HG03521 (cell line): Measurements from ENCODE around the gene PILRB.

Experiments
- ATAC-seq: cut with Tn5 transposase; IDR thresholded peaks from one replicate; pipeline ENCODE4 v1.9.1; 2021; ENCODE audit warnings: mild to moderate bottlenecking, moderate library complexity; ENCODE audit not compliant: unreplicated experiment

PILRB gene

DNA sequence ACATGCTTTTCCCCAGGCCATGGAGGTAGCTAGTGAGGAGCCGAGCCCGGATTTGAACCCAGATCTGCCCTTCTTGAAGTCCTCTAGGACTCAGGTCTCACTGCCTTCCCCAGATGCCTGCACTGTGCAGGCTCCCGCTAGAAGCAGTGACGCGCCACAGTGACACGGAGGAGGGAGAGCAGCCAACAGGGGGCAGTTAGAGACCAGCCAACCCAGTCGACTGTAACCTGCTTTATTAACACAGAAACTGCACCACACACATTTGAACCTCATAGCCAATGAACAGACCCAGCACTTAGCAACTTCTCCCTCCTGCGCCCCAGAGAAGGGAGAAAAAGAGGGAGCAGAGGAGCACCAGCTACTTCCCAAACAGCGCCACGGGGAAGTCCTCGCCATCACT is 42.7 kb downstream of the PILRB start:
- ATAC-seq = no peak

GRCh38 chr7:100401811-100402210 is 43.9 kb downstream of the PILRB start:
- no peak for ATAC-seq

- ATAC-seq = no peak
These were observed 44.3 kb downstream of the PILRB start for GRCh38 chr7:100402241-100402640.

- no peak for ATAC-seq
These were observed 48.9 kb downstream of the PILRB start for GRCh38 chr7:100406767-100407166.

- no peak for ATAC-seq
These were observed 49.6 kb downstream of the PILRB start for GRCh38 chr7:100407285-100408180.

DNA sequence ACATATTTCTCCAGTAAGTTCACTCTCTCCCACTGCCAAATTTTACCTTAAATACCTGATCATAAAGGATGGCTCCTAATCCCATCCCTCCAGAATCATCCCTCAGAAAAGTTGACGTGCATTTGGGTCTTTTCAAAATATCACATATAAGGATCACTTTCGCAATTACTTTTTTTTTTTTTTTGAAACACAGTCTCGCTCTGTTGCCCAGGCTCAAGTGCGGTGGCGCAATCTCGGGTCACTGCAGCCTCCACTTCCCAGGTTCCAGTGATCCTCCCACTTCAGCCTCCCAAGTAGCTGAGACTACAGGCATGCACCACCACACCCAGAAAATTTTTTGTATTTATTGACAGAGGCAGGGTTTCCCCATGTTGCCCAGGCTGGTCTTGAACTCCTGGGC is 53.2 kb downstream of the PILRB start:
- no peak for ATAC-seq

GRCh38 chr7:100413346-100413745 is 55.4 kb downstream of the PILRB start:
- ATAC-seq = no peak

- ATAC-seq = no peak
These were observed 56.0 kb downstream of the PILRB start for GRCh38 chr7:100413889-100414288.

DNA sequence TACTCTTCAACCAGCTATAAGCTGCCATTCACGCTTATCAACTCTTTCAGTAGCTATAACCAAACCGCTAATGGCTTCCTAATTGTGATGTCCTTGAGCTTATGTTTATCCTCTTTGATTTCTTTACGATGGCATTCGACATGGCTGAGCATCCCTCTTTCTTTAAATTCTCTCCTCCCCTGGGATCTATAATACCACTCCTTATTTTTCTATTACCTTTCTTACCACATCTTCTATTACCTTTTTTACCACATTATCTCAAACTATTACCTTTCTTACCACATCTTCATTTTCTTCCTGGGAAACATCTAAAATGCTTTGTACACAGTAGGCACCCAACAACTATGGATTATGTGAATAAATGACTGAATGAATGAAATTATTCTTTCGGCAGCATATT is 57.5 kb downstream of the PILRB start:
- no peak for ATAC-seq
